Psoas muscle (tissue), 8 donors: ENCODE measurements around the gene PSPN. TPM values are rescaled to one million over a fixed set of nuclear protein-coding genes. Genes with fewer than 3 reads are reported as not detected.

Experiments used
- ATAC-seq, 4 donors: fragments of 200-7000 bp; cut with Tn5 transposase; one replicate each; pipeline ENCODE4 v1.9.1; 2020; ENCODE audit warnings: moderate library complexity in 3 of 4, mild to moderate bottlenecking in 2 of 4
- DNase-seq, 2 donors: peaks; one replicate each; pipeline ENCODE4 v3.0.0-alpha.2; 2020
- H3K27ac ChIP-seq: fragments of 200-600 bp; one replicate; pipeline ENCODE4 v1.8.0; 2022
- H3K27me3 ChIP-seq, 3 donors: fragments of 200-600 bp in 1 of 3; one replicate each; pipeline versions ENCODE4 v1.6.1 to v1.8.0; 2013 to 2022; ENCODE audit warnings: low read length in 2 of 3, mild to moderate bottlenecking in 2 of 3, moderate library complexity in 1 of 3; ENCODE audit not compliant: insufficient read depth in 3 of 3
- H3K36me3 ChIP-seq, 2 donors: fragments of 200-600 bp in 1 of 2; one replicate each; pipeline versions ENCODE4 v1.6.1 to v1.8.0; 2013 to 2022; ENCODE audit warnings: low read depth in 1 of 2, mild to moderate bottlenecking in 1 of 2, moderate library complexity in 1 of 2; ENCODE audit not compliant: insufficient read depth in 1 of 2
- H3K4me1 ChIP-seq: fragments of 200-600 bp; one replicate; pipeline ENCODE4 v1.8.0; 2022
- H3K4me3 ChIP-seq: fragments of 200-600 bp; one replicate; pipeline ENCODE4 v1.8.0; 2022; ENCODE audit warnings: mild to moderate bottlenecking
- H3K9me3 ChIP-seq: fragments of 200-600 bp; one replicate; pipeline ENCODE4 v1.8.0; 2022
- CTCF ChIP-seq: fragments of 200-600 bp; IDR thresholded peaks from one replicate; pipeline ENCODE4 v1.8.0; 2022; ENCODE audit warnings: antibody characterized with exemption
- WGBS, 3 donors: extraction: QIAGEN DNeasy Blood & Tissue Kit; methylation state at CpG; one replicate each; pipeline versions ENCODE4 v1.1.6 to v1.1.7; 2013; 5-methylcytosine and 5-hydroxymethylcytosine counted together
- intact Hi-C, 2 donors: fragments of 100-400 bp; cut with DNase I; formaldehyde crosslinking; loops; one replicate each; pipeline versions ENCODE4 v1.11.0 to v1.14.2; 2022
- polyA plus RNA-seq, 3 donors: library from polyadenylated mRNA; stranded (reverse); fragments of 200-250 nt; gene quantifications; one replicate each; pipeline ENCODE4 v1.2.3, GENCODE V29; 2013
- total RNA-seq, 4 donors: library from RNA; stranded (reverse); fragmentation: NEBNext Ultra II Directional in 2 of 4; extraction: Animal tissue kit (Norgen Biotek cat#: 25700) in 2 of 4; gene quantifications; one replicate each; pipeline versions ENCODE4 v1.2.1 to v1.2.4, GENCODE V29; 2021 to 2023
- donor health status: healthy with polysubstance abuse.
- donor health status: DM: no; HTN: no; CAD: no; lungs with moderate emphysema.
- donor health status: Bipolar disorder and iron deficiency.
- donor health status: healthy.
- donor health status: DM: yes; HTN: yes; CAD: no.
- donor health status: DM: no; HTN: no; CAD: no.
- donor health status: DM: no; HTN: no; CAD: no.
- donor health status: DM: yes; HTN: yes; CAD: no.

Gene PSPN
- total and polyA plus RNA-seq, 7 donors: 0.34 to 1.3 (median 0.69) TPM

DNA sequence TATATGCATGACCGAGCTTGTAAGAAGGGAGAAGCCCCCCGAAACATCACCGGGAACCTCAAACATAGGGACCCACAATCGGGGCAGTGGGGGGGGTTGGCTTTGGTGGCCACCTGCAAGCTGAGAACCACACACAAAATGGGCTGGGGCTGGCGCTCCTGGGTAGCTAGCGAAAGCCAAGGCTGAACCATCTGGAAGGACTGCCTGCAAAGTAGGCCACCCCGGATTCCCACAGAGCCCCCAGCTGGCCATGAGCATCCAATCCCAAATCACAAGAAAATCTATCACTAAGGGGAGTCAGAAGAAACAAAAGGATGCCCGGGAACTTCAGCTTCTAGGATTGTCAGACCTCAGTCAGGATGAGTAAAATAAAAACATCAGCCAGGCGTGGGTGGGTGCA lies 2.8 kb upstream of the PSPN start:
- DNase-seq (no peak), ATAC-seq (no peak)
- intact Hi-C loops: loop anchor here (5.0 to 10.0 kb wide), 3 partner anchors 44 to 694 kb away; partner anchors contain the start of genes KHSRP (in 2 of the 2), HSD11B1L (in 1 of the 2) and MICOS13 (in 1 of the 2)
- Histone ChIP-seq H3K27ac (no peak overlapping the region), H3K36me3 (peaks cover 3 to 61% of the 10 kb centered on the region in 2 donors), H3K9me3 (no peaks in the 10 kb centered on the region), H3K4me1 (peaks cover 5% of the 10 kb centered on the region), H3K27me3 (no peaks in the 10 kb centered on the region), H3K4me3 (no peak overlapping the region)
- WGBS, 3 donors: 52 to 60% (median 54%) methylated on average over 9 of the region's 9 CpGs
- TF ChIP-seq CTCF: no peak

DNA sequence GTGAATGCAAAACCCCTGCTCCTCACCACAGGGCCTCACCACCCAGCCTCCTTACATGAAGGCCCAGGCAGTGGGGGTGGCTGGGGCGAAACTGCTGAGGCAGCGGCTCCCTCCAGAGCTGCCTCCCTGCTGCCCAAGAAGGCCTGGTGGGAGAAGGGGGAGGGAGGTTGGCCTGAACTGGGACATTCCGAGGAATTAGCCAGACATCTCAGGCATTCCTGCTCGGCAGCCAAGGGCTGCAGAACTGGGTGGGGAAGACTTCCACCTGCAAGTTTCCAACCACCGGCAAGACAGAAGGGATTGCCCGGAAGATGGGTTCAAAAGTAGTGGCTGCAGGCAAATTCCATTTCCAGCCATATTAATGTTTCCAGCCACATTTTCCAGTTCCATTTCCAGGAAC lies 2.3 kb upstream of the PSPN start:
- Histone ChIP-seq H3K4me3 (no peak overlapping the region), H3K4me1 (peaks cover 5% of the 10 kb centered on the region), H3K27me3 (no peaks in the 10 kb centered on the region), H3K9me3 (no peaks in the 10 kb centered on the region), H3K27ac (no peak overlapping the region), H3K36me3 (peaks cover 3 to 57% of the 10 kb centered on the region in 2 donors)
- DNase-seq (no peak), ATAC-seq (no peak)
- TF ChIP-seq CTCF: no peak
- intact Hi-C loops: loop anchor here (5.0 to 10.0 kb wide), 3 partner anchors 44 to 693 kb away; partner anchors contain the start of genes KHSRP (in 2 of the 2), HSD11B1L (in 1 of the 2) and MICOS13 (in 1 of the 2)
- WGBS, 3 donors: 23 to 42% (median 30%) methylated on average over 6 of the region's 6 CpGs

DNA sequence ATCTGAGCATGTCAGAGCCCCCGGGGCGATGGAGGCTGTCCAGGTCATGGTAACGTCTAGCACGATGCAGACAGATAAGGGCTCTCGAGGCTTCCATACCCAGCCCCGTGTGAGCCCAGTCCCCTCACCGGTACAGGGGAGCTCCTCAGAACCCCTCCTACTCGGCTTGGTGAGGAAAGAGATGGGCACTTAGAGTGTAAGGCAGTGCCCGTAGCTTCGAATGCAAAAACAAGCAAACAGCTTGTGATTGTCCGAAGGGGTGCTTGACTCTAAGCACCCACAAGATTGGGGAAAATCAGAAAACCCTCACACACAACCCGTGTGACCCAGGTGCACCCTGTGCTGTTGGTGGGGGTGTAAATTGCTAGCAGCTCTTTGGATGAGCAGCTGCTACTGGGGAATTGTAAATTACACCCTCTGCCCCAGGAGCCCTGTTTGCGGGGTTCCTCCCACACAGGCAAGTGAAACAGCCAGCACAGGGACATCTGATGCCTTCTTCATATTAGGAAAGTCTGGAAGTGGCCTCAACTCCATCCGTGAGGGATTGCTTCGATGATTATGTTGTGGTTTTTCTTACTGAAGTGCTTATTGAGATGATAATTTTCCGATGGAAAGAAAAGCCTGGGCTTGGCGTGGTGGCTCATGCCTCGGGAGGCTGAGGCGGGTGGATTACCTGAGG lies 918 bp upstream of the PSPN start:
- WGBS, 3 donors: 54 to 62% (median 56%) methylated on average over 19 of the region's 19 CpGs
- Histone ChIP-seq H3K36me3 (peaks cover 3 to 43% of the 10 kb centered on the region in 2 donors), H3K4me1 (peaks cover 5% of the 10 kb centered on the region), H3K27me3 (no peaks in the 10 kb centered on the region), H3K9me3 (no peaks in the 10 kb centered on the region), H3K4me3 (no peak overlapping the region), H3K27ac (no peak overlapping the region)
- TF ChIP-seq CTCF: no peak
- ATAC-seq: no peak
- intact Hi-C loops: loop anchor here (5.0 to 10.0 kb wide), 3 partner anchors 46 to 692 kb away; partner anchors contain the start of genes KHSRP (in 2 of the 2), HSD11B1L (in 1 of the 2) and MICOS13 (in 1 of the 2)
- DNase-seq: no peak

DNA sequence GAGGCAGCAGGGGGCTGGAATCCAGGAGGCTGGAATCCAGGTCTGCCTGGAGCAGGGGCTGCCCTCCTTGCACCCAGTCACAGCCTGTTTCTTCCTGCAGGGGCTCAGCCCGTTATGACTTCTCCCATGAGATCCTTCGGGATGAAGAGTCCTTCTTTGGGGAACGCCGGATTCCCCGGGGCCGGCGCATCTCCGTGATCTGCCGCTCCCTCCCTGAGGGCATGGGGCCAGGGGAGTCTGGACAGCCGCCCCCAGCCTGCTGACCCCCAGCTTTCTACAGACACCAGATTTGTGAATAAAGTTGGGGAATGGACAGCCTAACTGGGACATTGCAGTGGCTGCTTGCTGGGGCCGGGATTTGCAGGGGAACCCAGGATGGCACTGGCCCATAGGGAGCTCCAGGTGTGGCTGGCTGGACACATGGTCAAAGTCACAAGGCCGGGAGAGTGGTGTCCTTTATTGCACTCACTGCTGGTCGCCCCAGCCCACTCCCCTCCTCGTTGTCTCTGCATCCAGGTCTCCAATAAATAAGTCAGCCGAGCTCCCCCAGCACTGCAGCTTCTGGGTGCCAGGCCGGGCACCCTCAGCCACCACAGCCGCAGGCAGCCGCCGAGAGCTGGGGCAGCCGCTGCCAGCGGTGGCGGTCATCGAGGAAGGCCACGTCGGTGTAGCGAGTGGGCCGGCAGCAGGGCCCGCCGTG lies 872 bp downstream of the PSPN start:
- H3K9me3 ChIP-seq: no peaks in the 10 kb centered on the region
- H3K27ac ChIP-seq: no peak overlapping the region
- intact Hi-C loops: loop anchor here (5.0 to 10.0 kb wide), 3 partner anchors 47 to 690 kb away; partner anchors contain the start of genes KHSRP (in 2 of the 2), HSD11B1L (in 1 of the 2) and MICOS13 (in 1 of the 2)
- no peak for ATAC-seq
- H3K36me3 ChIP-seq: peaks cover 0 to 25% of the 10 kb centered on the region in 2 donors
- no peak overlapping the region for H3K4me3 ChIP-seq
- peaks cover 5% of the 10 kb centered on the region for H3K4me1 ChIP-seq
- no peaks in the 10 kb centered on the region for H3K27me3 ChIP-seq
- 81 to 87% (median 85%) methylated on average over 29 of the region's 29 CpGs for WGBS, 3 donors
- TF ChIP-seq CTCF: no peak
- DNase-seq: no peak
